Lung (tissue), 12 donors: ENCODE results near the gene IDH3A. TPM values are rescaled to one million over a fixed set of nuclear protein-coding genes. Genes with fewer than 3 reads are reported as not detected.

Experiments
- ATAC-seq: fragments of 200-7000 bp; cut with Tn5 transposase; one replicate; pipeline ENCODE4 v1.9.1; 2020; ENCODE audit warnings: moderate number of reproducible peaks; ENCODE audit not compliant: insufficient read depth, low FRiP score
- DNase-seq, 3 donors: peaks; one replicate each; pipeline ENCODE4 v3.0.0-alpha.2; 2013 to 2017
- H3K27ac ChIP-seq, 2 donors: one replicate each; pipeline ENCODE4 v1.5.1; 2013; ENCODE audit warnings: mild to moderate bottlenecking in 2 of 2, moderate library complexity in 2 of 2, control low read depth in 1 of 2, inconsistent platforms in 1 of 2, low read depth in 1 of 2, low read length in 1 of 2
- H3K27me3 ChIP-seq, 3 donors: one replicate each; pipeline ENCODE4 v1.5.1; 2013; ENCODE audit warnings: low read length in 2 of 3; ENCODE audit not compliant: control insufficient read depth in 3 of 3, insufficient read depth in 3 of 3
- H3K36me3 ChIP-seq, 4 donors: one replicate each; pipeline ENCODE4 v1.5.1; 2013; ENCODE audit warnings: low read length in 4 of 4, mild to moderate bottlenecking in 1 of 4, moderate library complexity in 1 of 4; ENCODE audit not compliant: control insufficient read depth in 4 of 4, insufficient read depth in 4 of 4
- H3K4me1 ChIP-seq, 5 donors: one replicate each; pipeline ENCODE4 v1.5.1; 2013; ENCODE audit warnings: low read length in 5 of 5, mild to moderate bottlenecking in 2 of 5, moderate library complexity in 1 of 5; ENCODE audit not compliant: control insufficient read depth in 5 of 5, insufficient read depth in 5 of 5
- H3K4me3 ChIP-seq: one replicate; pipeline ENCODE4 v1.5.1; 2013; ENCODE audit warnings: mild to moderate bottlenecking, control low read depth, moderate library complexity
- H3K9ac ChIP-seq, 2 donors: one replicate each; pipeline ENCODE4 v1.5.1; 2013; ENCODE audit warnings: low read length in 2 of 2, control low read depth in 1 of 2; ENCODE audit not compliant: insufficient read depth in 1 of 2
- H3K9me3 ChIP-seq, 4 donors: one replicate each; pipeline ENCODE4 v1.5.1; 2013; ENCODE audit warnings: low read length in 3 of 4, mild to moderate bottlenecking in 1 of 4, moderate library complexity in 1 of 4; ENCODE audit not compliant: control insufficient read depth in 4 of 4, insufficient read depth in 3 of 4
- CTCF ChIP-seq: IDR thresholded peaks from 2 replicates; pipeline ENCODE4 v1.5.1; 2012; ENCODE audit warnings: mild to moderate bottlenecking; ENCODE audit errors: control extremely low read depth, extremely low read depth
- WGBS, 2 donors: extraction: QIAGEN DNeasy Blood & Tissue Kit; methylation state at CpG; one replicate each; pipeline ENCODE4 v1.1.7; 2013; 5-methylcytosine and 5-hydroxymethylcytosine counted together
- polyA plus RNA-seq, 2 donors: library from polyadenylated mRNA; stranded (reverse); fragments of 200-250 nt; gene quantifications; one replicate each; pipeline ENCODE4 v1.2.1, GENCODE V29; 2013
- total RNA-seq, 2 donors: library from RNA; depleted of rRNA in 1 of 2; stranded (reverse); fragments of >200 nt in 1 of 2; gene quantifications; one replicate each; pipeline ENCODE4 v1.2.1, GENCODE V29; 2014 to 2021
- donor health status: control.
- donor health status: control.
- donor health status: Bipolar disorder and iron deficiency.
- donor health status: healthy.
- donor health status: DM: yes; HTN: yes; CAD: no.

IDH3A gene
- total and polyA plus RNA-seq, 4 donors: 28.6 to 83.2 (median 45.5) TPM

- Histone ChIP-seq H3K4me1 (peaks cover 0 to 2% (median 0%) of the 10 kb centered on the region in 5 donors), H3K9me3 (no peaks in the 10 kb centered on the region), H3K4me3 (no peak overlapping the region), H3K27ac (no peak overlapping the region), H3K9ac (no peak overlapping the region), H3K27me3 (no peaks in the 10 kb centered on the region), H3K36me3 (no peaks in the 10 kb centered on the region)
- no peak for TF ChIP-seq CTCF
- DNase-seq: peak in 1 of 3 donors; percentile 18
- 68 to 74% methylated on average over 9 of the region's 9 CpGs for WGBS, 2 donors
- no peak for ATAC-seq
These were observed 60.6 kb downstream of the IDH3A start for GRCh38 chr15:78209646-78210348.

- Histone ChIP-seq H3K9ac (no peak overlapping the region), H3K27me3 (no peaks in the 10 kb centered on the region), H3K4me1 (no peaks in the 10 kb centered on the region), H3K27ac (no peak overlapping the region), H3K4me3 (no peak overlapping the region), H3K9me3 (no peaks in the 10 kb centered on the region), H3K36me3 (no peaks in the 10 kb centered on the region)
- no peak for TF ChIP-seq CTCF
- WGBS, 2 donors: 75 to 80% methylated on average over 5 of the region's 5 CpGs
- no peak for DNase-seq
- no peak for ATAC-seq
These were observed 61.2 kb downstream of the IDH3A start for GRCh38 chr15:78210349-78210717.

- DNase-seq (no peak), ATAC-seq (no peak)
- no peak overlapping the region for H3K9ac ChIP-seq
- no peaks in the 10 kb centered on the region for H3K36me3 ChIP-seq
- no peaks in the 10 kb centered on the region for H3K9me3 ChIP-seq
- H3K27me3 ChIP-seq: no peaks in the 10 kb centered on the region
- no peak overlapping the region for H3K4me3 ChIP-seq
- peaks cover 0 to 2% (median 0%) of the 10 kb centered on the region in 5 donors for H3K4me1 ChIP-seq
- no peak for TF ChIP-seq CTCF
- WGBS, 2 donors: 82 to 86% methylated on average over 12 of the region's 12 CpGs
- H3K27ac ChIP-seq: no peak overlapping the region
These were observed 62.2 kb downstream of the IDH3A start for GRCh38 chr15:78211189-78211921.
